ENCODE results near the gene ADAM12.

GRCh38 chr10:126060261-126060931 lies 327.9 kb downstream of the ADAM12 start:
- no peak for TF ChIP-seq POU6F1 (CRISPR knock-in tag; IDR thresholded peaks at IDR 0.05; ENCODE audit: borderline replicate concordance, low read depth)
- no peak for TF ChIP-seq PATZ1 (CRISPR knock-in tag; IDR thresholded peaks at IDR 0.05; ENCODE audit: borderline replicate concordance)
- TF ChIP-seq ISL1 (CRISPR knock-in tag; IDR thresholded peaks at IDR 0.05) = no peak
